H9 (cell line): ENCODE measurements around the gene KDM4C. TPM values are rescaled to one million over a fixed set of nuclear protein-coding genes. Genes with fewer than 3 reads are reported as not detected.

Experiments
- DNase-seq: peaks from one replicate; pipeline ENCODE4 v3.0.0-alpha.2; 2017
- H2AFZ ChIP-seq: one replicate; pipeline ENCODE4 v1.6.1; 2013; ENCODE audit warnings: mild to moderate bottlenecking, low read length, control low read depth, moderate library complexity
- H2AK5ac ChIP-seq: 2 replicates; pipeline ENCODE4 v1.6.1; 2013; ENCODE audit warnings: low read length, control low read depth, mixed read lengths; ENCODE audit not compliant: insufficient read length
- H2BK120ac ChIP-seq: one replicate; pipeline ENCODE4 v1.6.1; 2013; ENCODE audit warnings: low read depth, mild to moderate bottlenecking, low read length, control low read depth, inconsistent platforms; ENCODE audit not compliant: poor library complexity, severe bottlenecking
- H2BK12ac ChIP-seq: 2 replicates; pipeline ENCODE4 v1.6.1; 2013; ENCODE audit warnings: low read length, control low read depth, mixed read lengths, low read depth; ENCODE audit not compliant: insufficient read length
- H2BK15ac ChIP-seq: 2 replicates; pipeline ENCODE4 v1.6.1; 2013; ENCODE audit warnings: low read depth, low read length, control low read depth
- H2BK20ac ChIP-seq: one replicate; pipeline ENCODE4 v1.6.1; 2013; ENCODE audit warnings: low read depth, mild to moderate bottlenecking, low read length, control low read depth, inconsistent platforms; ENCODE audit not compliant: poor library complexity, severe bottlenecking
- H2BK5ac ChIP-seq: 2 replicates; pipeline ENCODE4 v1.6.1; 2013; ENCODE audit warnings: low read length, control low read depth, mixed read lengths; ENCODE audit not compliant: insufficient read length
- H3K14ac ChIP-seq: 2 replicates; pipeline ENCODE4 v1.6.1; 2013; ENCODE audit warnings: low read length, control low read depth; ENCODE audit not compliant: insufficient read depth
- H3K18ac ChIP-seq: 2 replicates; pipeline ENCODE4 v1.6.1; 2013; ENCODE audit warnings: low read depth, mild to moderate bottlenecking, mixed read lengths, low read length, control low read depth; ENCODE audit not compliant: insufficient read length
- H3K23ac ChIP-seq: 2 replicates; pipeline ENCODE4 v1.6.1; 2013; ENCODE audit warnings: low read length, control low read depth, mixed read lengths, low read depth; ENCODE audit not compliant: insufficient read length
- H3K23me2 ChIP-seq: 2 replicates; pipeline ENCODE4 v1.6.1; 2013; ENCODE audit warnings: low read depth, mild to moderate bottlenecking, mixed read lengths, low read length, control low read depth; ENCODE audit not compliant: insufficient read length, poor library complexity, severe bottlenecking
- H3K27ac ChIP-seq: 2 replicates; pipeline ENCODE4 v1.5.1; 2013; ENCODE audit warnings: low read length, control low read depth, mixed read lengths, low read depth; ENCODE audit not compliant: insufficient read length
- H3K27me3 ChIP-seq: 2 replicates; pipeline ENCODE4 v1.6.1; 2013; ENCODE audit warnings: low read length, control low read depth, inconsistent platforms; ENCODE audit not compliant: insufficient read depth
- H3K4ac ChIP-seq: 2 replicates; pipeline ENCODE4 v1.6.1; 2013; ENCODE audit warnings: low read depth, mild to moderate bottlenecking, control low read depth, inconsistent platforms, low read length, moderate library complexity
- H3K4me1 ChIP-seq: 2 replicates; pipeline ENCODE4 v1.6.1; 2013; ENCODE audit warnings: low read length, control low read depth, inconsistent platforms; ENCODE audit not compliant: insufficient read depth
- H3K4me2 ChIP-seq: 2 replicates; pipeline ENCODE4 v1.6.1; 2013; ENCODE audit warnings: low read length, control low read depth, mixed read lengths; ENCODE audit not compliant: insufficient read length, insufficient read depth
- H3K56ac ChIP-seq: 2 replicates; pipeline ENCODE4 v1.6.1; 2013; ENCODE audit warnings: low read depth, mild to moderate bottlenecking, mixed read lengths, low read length, control low read depth; ENCODE audit not compliant: insufficient read length
- H3K79me1 ChIP-seq: 2 replicates; pipeline ENCODE4 v1.6.1; 2013; ENCODE audit warnings: low read depth, mild to moderate bottlenecking, moderate library complexity, low read length, control low read depth, inconsistent platforms; ENCODE audit not compliant: insufficient read depth, poor library complexity, severe bottlenecking
- H3K79me2 ChIP-seq: 2 replicates; pipeline ENCODE4 v1.6.1; 2013; ENCODE audit warnings: low read length, control low read depth, inconsistent platforms; ENCODE audit not compliant: insufficient read depth
- H3K9ac ChIP-seq: 2 replicates; pipeline ENCODE4 v1.6.1; 2013; ENCODE audit warnings: low read length, control low read depth, mixed read lengths; ENCODE audit not compliant: insufficient read length; ENCODE audit errors: extremely low read depth
- H3K9me3 ChIP-seq: one replicate; pipeline ENCODE4 v1.6.1; 2013; ENCODE audit warnings: low read depth, low read length, inconsistent platforms; ENCODE audit not compliant: control insufficient read depth
- H3T11ph ChIP-seq: one replicate; pipeline ENCODE4 v1.6.1; 2013; ENCODE audit warnings: mild to moderate bottlenecking, low read length, control low read depth, inconsistent platforms
- H4K20me1 ChIP-seq: one replicate; pipeline ENCODE4 v1.6.1; 2013; ENCODE audit not compliant: control insufficient read depth, insufficient read length, insufficient read depth
- H4K5ac ChIP-seq: 2 replicates; pipeline ENCODE4 v1.6.1; 2013; ENCODE audit warnings: low read depth, mild to moderate bottlenecking, mixed read lengths, low read length, control low read depth; ENCODE audit not compliant: insufficient read length
- H4K8ac ChIP-seq: replicated peaks from 2 replicates; pipeline ENCODE4 v1.6.1; 2013; ENCODE audit warnings: low read length, control low read depth, mixed read lengths, low read depth; ENCODE audit not compliant: insufficient read length
- H4K91ac ChIP-seq: 2 replicates; pipeline ENCODE4 v1.6.1; 2013; ENCODE audit warnings: low read depth, mild to moderate bottlenecking, moderate library complexity, mixed read lengths, low read length, control low read depth; ENCODE audit not compliant: insufficient read length
- H3K27ac Mint-ChIP-seq, 3 experiments: 2 replicates in 2 of 3; 3 replicates in 1 of 3; pipeline ENCODE4 v1.8.0; 2020 to 2021; ENCODE audit warnings: mixed read lengths in 3 of 3, mild to moderate bottlenecking in 1 of 3, moderate library complexity in 1 of 3
- H3K27me3 Mint-ChIP-seq: 2 replicates; pipeline ENCODE4 v1.8.0; 2021; ENCODE audit warnings: low read depth, mild to moderate bottlenecking, moderate library complexity, mixed read lengths
- H3K36me3 Mint-ChIP-seq, 3 experiments: 2 replicates in 2 of 3; 3 replicates in 1 of 3; pipeline ENCODE4 v1.8.0; 2020 to 2021; ENCODE audit warnings: low read depth in 3 of 3, mixed read lengths in 3 of 3; ENCODE audit not compliant: insufficient read depth in 1 of 3
- H3K4me1 Mint-ChIP-seq, 2 experiments: 2 replicates each; pipeline ENCODE4 v1.8.0; 2020; ENCODE audit warnings: mixed read lengths in 2 of 2
- H3K4me3 Mint-ChIP-seq, 2 experiments: 2 replicates in 1 of 2; 3 replicates in 1 of 2; pipeline ENCODE4 v1.8.0; 2020 to 2021; ENCODE audit warnings: mild to moderate bottlenecking in 2 of 2, mixed read lengths in 2 of 2, moderate library complexity in 1 of 2
- H3K9me3 Mint-ChIP-seq, 2 experiments: 2 replicates in 1 of 2; 3 replicates in 1 of 2; pipeline ENCODE4 v1.8.0; 2020; ENCODE audit warnings: mild to moderate bottlenecking in 2 of 2, mixed read lengths in 2 of 2, moderate library complexity in 1 of 2
- WGBS: extraction: QIAGEN DNeasy Blood & Tissue Kit; methylation state at CpG from one replicate; pipeline ENCODE4 v1.1.7; 2013; ENCODE audit warnings: missing lambda C conversion rate, low lambda C conversion rate, mixed read lengths; ENCODE audit not compliant: insufficient read length; ENCODE audit errors: extremely low coverage; 5-methylcytosine and 5-hydroxymethylcytosine counted together
- total RNA-seq: library from RNA; stranded (reverse); gene quantifications from 2 replicates; pipeline ENCODE4 v1.2.1, GENCODE V29; 2021
- TF ChIP-seq, protein P1 (sequence below): fragments of 200-600 bp; sonication (generic); conservative IDR thresholded peaks from 3 replicates; pipeline ENCODE4 v1.8.0; 2021; ENCODE audit warnings: antibody characterized with exemption, mild to moderate bottlenecking

KDM4C gene
- total RNA-seq, 1 experiment from 2014 or later: 24.0 TPM

DNA sequence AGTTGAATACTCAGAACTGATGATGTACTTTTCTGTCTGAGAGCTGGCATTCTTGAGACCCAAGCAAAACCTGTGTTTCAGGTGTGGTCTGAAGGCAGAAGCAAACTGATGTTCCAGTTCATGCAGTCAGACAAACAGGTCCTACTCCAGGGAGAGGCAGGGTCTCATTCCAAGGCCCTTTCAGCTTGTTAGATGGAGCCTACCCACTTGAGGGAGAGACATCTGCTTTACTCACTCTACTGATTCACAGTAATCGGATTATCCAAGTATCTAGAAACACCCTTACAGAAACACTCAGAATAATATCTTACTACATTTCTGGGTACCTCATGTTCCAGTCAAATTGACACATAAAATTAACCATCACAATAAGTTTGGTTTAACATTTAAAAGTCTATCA is 207.8 kb downstream of the KDM4C start:
- Histone ChIP-seq H2BK120ac (no peak overlapping the region), H3K4ac (no peak overlapping the region), H2BK20ac (no peak overlapping the region), H3K23me2 (no peaks in the 10 kb centered on the region), H2BK5ac (no peak overlapping the region), H4K91ac (no peak overlapping the region), H3T11ph (no peak overlapping the region), H3K27me3 (no peaks in the 10 kb centered on the region), H4K5ac (no peak overlapping the region), H3K14ac (no peak overlapping the region), H3K4me2 (no peak overlapping the region), H3K23ac (no peak overlapping the region), H3K56ac (no peak overlapping the region), H2AK5ac (no peak overlapping the region), H3K4me1 (no peaks in the 10 kb centered on the region), H4K8ac (no peak overlapping the region), H3K9ac (no peak overlapping the region), H2AFZ (no peak overlapping the region), H3K79me1 (no peaks in the 10 kb centered on the region), H3K18ac (no peak overlapping the region), H2BK15ac (no peak overlapping the region), H2BK12ac (no peak overlapping the region), H4K20me1 (no peaks in the 10 kb centered on the region), H3K9me3 (no peaks in the 10 kb centered on the region), H3K79me2 (no peaks in the 10 kb centered on the region), H3K27ac (no peak overlapping the region)
- Mint-ChIP-seq H3K36me3 (no peaks in the 10 kb centered on the region), H3K4me1 (no peaks in the 10 kb centered on the region), H3K4me3 (no peak overlapping the region), H3K27ac (no peak overlapping the region), H3K27me3 (no peaks in the 10 kb centered on the region), H3K9me3 (no peaks in the 10 kb centered on the region)
- TF ChIP-seq, protein P1, sequence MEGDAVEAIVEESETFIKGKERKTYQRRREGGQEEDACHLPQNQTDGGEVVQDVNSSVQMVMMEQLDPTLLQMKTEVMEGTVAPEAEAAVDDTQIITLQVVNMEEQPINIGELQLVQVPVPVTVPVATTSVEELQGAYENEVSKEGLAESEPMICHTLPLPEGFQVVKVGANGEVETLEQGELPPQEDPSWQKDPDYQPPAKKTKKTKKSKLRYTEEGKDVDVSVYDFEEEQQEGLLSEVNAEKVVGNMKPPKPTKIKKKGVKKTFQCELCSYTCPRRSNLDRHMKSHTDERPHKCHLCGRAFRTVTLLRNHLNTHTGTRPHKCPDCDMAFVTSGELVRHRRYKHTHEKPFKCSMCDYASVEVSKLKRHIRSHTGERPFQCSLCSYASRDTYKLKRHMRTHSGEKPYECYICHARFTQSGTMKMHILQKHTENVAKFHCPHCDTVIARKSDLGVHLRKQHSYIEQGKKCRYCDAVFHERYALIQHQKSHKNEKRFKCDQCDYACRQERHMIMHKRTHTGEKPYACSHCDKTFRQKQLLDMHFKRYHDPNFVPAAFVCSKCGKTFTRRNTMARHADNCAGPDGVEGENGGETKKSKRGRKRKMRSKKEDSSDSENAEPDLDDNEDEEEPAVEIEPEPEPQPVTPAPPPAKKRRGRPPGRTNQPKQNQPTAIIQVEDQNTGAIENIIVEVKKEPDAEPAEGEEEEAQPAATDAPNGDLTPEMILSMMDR: no peak
- WGBS: no CpG with 5 or more reads among the region's 1 CpG
- no peak for DNase-seq
